SW 1271 (cell line): Measurements from ENCODE around the gene RAI1.
"Not testable (repeated sequence)": the region's sequence is repeated elsewhere in the genome, so short reads cannot be mapped to it uniquely, and the experiment has no call there.

Experiments
- DNase-seq, 2 experiments: peaks; one replicate each; lab custom pipeline; 2025; lab: John Stamatoyannopoulos, UW

The RAI1 gene

DNA sequence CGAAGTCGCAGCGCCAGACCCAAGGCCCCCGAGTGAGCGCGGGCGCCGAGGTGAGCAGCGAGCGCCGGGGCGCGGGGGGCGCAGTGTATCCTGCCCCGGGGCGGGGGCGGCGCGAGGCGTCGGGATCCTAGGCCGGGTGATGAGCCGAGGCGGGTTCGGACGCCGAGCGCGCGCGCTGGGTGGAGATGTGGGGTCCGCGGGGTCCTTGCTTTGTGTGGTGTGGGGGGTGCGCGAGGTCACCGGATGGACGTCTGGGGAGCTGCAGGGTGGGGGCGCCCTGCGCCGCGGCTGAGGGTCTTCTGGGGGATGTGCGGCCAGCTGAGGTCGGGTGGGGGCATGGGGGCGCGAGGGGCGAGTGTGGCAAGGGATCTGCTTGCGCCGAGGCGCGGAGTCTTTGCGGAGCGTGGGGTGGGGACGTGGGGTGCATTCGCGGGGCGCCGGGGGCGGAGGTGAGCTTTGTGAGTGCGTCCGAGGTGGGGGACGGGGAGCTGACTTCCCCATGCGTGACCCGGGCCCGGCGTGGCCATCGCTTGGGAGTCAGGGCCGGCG lies 560 bp downstream of the RAI1 start:
- DNase-seq: no peak

DNA sequence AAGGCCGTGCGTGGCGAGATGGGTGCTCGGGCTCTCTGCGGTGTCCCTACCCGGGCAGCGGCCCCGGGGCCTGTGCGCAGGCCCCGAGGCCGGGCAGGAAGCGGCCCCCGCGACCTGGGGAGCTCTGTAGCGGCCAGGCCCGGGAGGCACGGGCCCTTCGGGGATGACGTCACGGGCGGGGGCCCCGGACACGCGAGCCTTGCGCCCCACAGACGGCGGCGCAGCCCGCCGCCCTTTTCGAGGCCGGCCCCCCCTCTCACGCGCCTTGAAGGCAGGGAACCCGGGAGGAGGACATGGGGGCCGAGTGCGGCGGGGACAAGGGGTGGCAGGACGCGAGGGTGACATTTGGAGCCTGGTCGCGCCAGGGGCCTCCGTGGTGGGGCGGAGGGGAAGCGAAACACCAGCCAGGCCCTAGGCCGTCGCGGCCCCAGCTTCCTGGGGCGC lies 1.1 kb downstream of the RAI1 start:
- peak in 1 of 2 experiments; percentile 45 for DNase-seq

DNA sequence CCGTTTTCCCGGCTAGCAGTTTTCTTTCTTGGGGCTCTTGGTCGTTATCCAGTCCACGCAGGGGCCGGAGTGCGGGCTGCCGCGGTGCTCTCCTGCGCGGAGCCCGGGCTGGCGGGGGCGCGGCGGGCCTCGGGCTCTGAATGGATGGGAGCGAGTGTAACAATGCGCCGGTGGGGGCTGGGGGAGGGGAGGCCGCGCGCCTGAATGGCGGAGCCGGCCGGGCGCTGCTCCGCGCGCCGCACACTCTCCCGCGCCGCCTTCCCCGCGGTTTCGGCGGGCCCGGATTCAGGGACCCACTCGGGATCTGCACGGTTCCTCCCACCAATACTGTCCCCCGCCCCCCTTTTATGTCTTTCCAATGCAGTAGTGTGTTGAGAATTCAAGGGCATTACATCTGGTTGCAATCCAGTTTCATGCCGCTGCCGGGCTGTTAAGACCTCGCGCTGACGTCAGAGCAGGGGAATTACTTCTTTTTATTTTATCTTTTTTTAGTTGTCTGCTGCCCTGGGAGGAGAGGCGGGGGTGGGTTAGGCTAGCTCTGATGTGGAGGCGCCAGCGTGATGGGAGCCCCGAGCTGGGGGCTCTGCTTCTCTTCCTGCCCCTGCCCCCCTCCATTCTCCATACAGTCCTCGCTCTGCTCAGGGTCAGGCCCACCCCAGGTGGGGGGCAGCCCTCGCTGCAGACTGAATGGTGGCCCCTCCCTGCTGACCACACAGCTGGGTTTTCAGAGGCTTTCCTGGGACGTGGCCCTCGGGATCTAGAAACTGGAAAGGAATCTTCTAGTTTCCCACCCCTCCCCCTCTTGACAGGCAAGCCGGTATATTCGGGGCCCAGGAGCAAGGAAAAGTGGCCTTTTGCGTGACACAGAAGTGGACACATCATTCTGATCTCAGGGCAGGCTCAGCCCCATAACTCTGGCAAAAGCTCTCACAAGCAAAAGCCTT lies 1.8 kb downstream of the RAI1 start:
- peak in 1 of 2 experiments; percentile 71 for DNase-seq

DNA sequence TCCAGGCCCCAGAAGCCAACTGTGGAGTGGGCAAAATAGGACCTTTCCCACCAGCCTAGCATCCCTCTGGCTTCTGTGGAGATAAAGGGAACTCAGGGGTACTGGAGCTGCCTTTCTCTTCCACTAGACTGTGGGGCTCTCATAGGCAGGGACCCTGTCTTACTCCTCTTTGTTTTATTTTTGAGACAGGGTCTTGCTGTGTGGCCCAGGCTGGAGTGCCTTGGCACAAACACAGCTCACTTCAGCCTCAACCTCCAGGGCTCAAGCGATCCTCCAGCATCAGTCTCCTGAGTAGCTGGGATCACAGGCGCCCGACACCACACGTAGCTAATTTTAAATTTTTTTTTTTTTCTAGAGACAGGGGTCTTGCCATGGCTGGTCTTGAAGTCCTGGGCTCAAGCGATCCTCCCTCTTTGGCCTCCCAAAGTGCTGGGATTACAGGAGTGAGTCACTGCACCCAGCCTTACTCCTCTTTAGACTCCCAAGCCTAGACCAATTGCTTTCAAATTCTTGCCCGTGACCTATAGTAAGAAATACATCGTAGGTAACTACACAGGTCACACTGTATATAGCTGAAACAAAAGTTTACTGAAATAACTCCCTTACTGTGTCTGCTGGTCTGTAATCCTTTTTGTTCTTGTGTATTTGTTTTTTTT lies 2.6 kb downstream of the RAI1 start:
- DNase-seq: no peak

DNA sequence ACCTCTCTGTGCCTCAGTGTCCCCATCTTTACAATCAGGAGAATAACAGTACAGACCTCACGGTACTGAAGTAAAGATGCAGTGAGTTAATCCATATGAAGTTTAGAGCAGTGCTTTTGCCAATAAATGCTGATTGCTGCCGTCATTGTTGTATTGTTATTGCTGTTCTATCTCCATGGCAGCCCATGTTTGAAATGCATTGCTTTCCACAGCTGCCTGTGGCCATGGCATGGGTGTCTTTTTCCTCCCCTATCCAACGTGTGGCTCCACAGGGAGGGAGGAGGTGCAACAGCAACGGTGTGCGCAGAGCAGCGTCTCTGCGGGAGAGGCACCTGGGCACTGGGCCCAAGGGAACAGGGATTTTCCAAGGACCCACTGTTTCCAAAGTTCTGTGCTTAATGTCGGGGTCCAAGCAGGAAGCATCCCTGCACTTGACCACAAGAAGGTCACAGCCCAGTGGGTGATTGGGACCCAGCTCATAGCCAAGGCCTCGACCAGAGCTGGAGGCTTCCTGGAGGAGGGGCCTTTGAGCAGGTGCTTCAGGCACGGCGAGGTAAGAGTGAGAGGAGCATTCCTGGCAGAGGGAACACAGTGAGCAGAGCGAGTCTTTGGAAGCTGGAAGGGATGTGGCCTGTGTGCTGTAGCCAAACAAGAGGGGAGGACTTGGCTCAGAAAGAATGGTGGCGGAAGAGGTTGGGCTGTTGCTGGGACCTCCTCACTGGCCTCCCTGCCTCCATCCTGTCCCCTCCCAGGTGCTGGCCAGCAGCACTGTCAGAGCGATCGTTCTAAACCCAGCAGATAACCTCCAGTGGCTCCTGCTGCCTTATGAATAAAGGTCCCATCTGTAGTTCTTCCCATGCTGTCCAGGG lies 3.9 kb downstream of the RAI1 start:
- no peak for DNase-seq

DNA sequence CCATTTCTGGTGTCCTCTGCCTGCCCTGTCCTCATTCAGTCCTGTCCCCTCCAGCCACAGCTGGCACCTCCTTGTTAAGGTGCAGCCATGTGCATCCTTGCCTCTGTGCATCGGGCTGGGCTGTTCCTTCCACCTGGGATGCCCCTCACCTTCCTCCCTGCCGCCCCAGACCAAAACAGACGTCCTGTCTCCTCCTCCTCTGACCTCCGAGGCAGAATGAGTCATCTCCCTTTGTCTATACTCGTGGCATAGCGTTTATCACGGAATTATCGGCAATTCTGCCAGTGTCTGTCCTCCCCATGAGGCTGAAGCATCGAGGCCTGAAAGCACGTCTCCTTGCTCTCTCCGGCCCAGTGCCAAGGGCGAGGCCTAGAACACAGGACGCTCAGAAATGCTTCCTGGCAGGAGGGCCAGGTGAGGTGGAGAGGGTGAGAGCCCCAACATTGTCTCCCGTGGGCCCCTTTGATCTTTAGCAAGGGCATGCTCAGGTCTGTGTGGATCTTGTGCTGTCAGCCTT lies 4.6 kb downstream of the RAI1 start:
- DNase-seq: peak in 1 of 2 experiments; percentile 63

DNA sequence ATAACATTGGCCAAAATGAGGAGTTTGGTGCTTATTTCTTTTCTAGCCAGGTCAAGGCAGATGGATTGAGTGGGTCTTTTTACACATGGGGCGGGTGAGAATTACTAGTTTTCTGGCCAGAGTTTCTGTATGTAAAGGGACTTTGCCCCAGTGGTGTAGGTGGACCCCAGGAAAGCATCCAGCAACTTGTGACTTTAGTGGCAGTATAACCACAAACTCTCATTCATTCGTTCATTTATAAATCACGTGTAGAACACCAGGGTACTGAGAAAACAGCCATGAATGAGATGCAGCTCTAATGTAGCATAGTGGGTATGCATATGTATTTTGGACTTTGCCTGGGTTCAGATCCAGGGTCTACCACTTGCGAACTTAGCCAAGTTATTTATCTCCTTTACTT lies 8.1 kb downstream of the RAI1 start:
- no peak for DNase-seq

DNA sequence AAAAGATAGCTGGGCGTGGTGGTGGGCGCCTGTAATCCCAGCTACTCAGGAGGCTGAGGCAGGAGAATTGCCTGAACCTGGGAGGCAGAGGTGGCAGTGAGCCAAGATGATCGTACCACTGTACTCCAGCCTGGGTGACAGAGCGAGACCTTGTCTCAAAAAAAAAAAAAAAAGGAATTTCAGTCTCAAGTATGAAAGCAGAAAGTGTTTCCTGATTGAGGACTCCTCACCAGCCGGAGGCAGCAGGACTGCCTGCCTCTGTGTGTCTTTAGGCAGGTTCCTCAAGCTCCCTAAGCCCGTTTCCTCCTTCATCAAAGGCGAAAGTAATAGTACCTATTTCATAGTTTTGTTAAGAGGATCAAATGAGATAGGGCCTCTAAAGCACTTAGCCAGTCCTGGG lies 9.0 kb downstream of the RAI1 start:
- not testable (repeated sequence) for DNase-seq

DNA sequence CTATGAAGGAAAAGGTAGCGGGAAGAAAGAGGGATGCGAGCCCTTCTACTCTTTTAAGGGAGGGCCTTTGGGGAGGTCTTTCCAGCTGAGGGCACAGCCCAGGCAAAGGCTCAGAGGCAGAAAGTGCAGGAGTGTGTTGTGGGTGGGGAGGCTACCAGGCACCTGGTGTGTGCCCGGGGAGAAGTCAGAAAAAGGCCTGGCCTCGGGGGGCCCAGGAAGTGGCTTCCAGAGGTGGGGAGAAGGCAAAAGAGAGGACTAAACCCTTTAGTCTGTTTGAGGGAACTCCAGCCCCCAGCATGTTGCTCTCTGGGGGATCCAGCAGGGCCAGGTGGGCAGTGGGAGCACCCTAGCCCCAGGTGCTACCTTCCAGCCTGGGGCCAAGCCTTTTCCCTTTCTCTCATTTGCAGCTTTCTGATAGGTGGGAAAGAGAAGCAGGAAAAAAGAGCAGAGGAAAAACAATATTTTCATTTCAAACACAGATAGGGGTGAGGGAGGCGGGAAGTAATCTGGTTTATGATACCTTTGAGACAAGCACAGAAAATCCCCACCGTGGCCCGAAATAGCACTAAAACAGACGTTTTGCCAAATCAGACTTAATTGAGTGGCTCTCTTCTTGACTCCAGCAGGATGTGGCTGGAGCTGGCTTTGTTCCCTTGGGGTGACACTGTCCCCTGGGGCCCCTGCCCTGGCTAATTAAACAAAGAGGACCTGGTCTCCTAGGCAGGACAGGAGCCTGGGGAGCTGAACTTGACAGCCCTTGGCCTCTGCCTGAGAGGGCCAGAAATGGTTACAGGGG lies 10.4 kb downstream of the RAI1 start:
- DNase-seq: no peak

DNA sequence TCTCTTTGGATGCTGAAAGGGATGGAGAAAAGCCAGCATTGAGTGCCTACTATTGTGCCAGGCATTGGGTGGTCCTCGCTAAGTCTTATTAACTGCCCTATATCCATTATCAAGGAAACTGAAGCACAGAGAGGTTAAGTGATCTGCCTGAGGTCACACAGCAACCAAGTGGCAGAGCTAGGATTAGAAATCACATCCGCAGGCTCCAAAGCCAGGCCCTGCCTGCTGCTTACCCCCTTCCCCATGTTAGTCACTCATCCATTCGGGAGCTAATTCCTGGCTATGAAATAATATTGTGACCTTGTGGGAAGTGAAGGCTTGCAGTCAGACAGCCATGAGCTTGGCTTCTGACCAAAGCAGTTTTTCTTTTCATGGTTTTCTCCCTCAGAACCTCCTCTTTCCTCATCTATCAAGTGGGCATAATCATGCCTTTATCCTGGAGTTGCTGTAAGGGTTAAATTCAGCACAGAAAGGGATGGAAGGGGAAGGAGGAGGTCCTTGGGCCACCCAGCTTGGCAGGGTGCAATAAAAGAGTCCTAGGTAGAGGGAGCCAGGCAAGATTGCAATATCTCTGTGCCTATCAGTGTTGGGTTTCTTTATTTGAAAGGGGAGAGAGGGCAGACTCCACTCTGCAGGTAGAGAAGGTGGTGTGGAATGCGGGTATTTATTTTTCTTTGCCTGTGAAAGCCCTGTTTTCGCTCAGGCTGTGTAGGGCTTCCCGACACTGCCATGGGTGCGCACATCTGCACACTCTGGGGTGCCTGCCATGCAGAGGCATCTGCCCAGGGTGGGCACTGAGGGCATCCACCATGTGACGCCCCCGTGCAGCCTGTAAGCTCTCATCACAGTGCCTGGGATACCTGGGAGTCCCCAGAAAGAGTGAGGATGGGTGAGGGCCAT lies 11.3 kb downstream of the RAI1 start:
- peak in 1 of 2 experiments; percentile 60 for DNase-seq

DNA sequence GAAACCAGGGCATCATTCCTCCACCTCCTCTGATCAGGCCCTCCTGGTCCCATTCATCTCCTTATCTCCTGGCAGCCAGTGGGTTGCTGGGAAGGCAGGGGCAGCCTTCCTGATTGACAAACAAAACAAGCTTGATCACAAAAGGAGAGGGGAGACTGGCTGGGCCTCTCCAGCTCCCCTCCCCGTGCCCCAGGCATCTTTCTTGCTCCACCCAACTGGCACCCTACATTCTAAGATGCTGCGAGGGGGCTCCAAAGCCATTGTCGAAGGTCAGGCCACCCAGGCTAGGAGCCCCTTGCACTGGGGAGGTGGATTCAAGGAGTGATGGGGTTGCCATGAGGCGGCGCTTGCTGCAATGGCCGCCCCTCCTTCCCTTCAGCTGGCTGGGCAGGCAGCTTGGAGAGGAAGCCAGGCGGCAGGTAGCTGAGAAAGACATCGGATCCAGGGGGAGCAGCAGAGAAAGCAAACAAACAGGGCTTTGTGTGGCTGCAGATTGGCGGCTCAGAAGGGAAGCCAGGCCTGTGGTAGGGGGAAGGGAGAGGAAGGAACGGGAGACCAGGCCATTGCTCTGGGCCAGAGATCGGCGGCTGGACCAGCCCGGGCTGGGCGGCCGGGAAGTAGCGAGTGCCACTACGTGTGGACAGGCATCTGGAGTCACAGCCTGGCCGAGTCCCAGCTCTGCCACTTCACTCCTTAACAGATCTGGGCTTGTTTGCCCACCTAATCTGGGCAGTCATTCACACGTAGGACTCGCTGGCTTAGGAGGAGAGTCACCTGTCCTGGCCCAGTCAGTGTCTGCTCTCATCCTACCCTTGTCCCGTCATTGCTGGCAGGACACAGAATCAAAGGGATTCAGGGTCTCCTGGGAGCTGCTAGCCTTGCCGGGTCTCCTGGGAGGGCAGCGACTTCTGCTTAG lies 12.3 kb downstream of the RAI1 start:
- peak; percentile 36 to 65 for DNase-seq

DNA sequence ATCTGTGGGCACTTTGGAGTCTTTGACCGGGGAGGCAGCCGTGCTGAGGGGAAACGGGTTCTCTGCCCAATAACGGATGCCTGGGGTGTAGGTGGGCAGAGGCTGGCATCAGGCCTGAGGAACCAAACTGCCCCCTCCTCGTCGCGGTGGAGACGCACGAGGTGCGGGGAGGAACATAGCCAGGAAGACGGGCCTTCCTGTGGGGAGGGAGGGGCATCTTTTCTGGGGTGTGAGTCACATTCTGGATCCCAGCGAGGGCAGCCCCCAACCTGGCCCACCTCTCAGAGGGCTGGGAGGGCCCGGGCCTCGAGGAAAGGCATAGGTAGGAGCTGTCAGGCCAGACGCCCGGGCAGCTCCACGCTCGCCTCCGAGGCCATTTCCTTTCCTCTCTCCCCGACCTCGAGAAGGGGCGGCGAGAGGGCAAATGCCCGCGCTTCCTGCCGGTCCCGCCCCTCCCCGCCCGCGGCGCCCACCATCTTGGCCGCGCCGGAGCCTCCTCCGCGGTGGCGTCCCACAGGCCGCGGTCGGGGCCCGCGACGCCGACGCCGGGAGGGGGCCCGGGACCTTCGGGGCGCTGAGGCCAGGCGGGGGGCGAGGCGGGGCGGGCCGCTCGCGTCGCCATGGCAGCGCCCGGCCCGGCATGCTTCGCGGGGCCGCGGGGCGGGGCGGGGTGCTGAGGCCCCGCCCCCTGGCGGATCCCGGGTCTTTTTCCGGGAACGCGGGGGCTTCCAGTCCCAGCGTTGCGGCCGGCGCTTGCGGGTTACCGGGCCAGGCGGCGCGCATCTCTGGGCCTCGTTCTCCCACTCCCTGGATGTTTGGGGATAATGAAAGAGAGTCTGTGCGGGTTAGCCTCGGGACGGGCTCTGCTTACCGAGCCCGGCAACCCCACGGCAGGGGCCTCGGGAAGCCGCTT lies 13.2 kb downstream of the RAI1 start:
- peak; percentile 78 to 79 for DNase-seq

DNA sequence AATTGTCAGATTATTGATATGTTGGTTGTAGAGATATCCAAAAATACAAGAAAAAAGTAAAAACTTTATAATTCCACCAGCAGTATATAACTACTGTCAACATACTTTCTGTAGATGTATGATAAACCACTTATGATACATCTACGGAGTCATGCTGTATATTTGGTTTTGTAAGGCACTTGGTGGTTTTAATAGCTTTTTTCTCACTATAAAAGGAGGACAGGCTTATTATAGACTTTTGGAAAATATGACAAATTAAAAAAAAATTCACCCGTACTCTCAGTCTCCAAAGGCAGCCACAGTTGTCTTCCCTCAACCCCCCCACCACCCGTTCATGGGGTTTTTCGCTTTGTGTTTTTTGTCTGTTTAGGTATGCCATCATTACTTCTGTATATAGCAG lies 14.8 kb downstream of the RAI1 start:
- no peak for DNase-seq

DNA sequence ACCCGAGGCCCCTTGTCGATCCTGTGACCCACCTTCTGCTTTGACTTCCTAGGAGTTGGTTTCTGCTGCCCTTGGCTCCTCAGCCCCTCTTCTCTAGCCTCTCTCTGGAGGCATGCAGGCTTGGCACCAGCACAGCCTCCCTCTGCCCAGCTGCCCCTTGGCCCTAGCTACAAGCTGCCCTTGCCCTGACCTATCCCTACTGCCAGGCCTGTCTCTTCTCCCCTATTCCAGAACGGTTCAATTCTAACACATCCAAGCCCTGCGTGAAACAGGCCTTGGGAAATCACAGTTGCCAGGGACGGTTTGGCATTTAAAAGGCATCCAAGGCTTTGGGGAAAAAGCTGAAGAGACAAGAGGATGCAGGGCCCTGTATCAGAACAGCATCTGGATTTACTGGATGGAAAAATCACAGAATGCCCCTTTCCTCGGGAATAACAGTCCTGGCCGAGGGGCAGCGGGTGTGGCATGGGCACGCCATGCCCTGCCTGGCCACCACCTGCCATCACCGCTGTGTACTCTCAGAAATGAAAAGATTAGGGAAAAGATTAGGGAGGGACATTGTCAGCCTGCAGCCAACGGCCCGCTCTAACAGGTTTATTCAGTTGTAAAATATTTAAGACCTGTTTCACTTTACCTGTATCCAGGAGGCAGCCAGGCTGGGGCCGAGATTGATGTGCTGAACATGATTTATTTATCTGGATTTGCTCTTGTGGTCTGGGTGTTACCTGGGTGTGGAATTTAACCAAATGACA lies 15.8 kb downstream of the RAI1 start:
- DNase-seq: no peak

DNA sequence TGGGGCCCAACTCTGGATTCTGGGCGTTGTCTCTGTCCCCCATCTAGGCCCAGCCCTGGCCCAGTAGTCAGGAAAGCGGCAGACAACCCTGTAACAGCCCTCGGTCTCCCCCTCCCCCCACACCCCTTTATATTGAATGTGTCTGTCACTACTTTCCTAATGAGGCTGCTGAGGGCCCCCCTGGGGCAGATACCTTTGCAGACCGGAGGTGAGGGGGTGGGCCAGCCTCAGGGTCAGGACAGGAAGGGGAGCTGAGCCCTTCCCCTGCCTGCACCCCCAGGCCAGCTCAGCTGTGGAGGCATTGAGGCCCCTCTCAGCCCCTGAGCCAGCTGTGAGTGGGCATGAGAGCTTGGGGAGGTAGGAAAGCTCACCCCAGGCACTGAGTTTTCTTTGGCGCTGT lies 17.1 kb downstream of the RAI1 start:
- DNase-seq: no peak

DNA sequence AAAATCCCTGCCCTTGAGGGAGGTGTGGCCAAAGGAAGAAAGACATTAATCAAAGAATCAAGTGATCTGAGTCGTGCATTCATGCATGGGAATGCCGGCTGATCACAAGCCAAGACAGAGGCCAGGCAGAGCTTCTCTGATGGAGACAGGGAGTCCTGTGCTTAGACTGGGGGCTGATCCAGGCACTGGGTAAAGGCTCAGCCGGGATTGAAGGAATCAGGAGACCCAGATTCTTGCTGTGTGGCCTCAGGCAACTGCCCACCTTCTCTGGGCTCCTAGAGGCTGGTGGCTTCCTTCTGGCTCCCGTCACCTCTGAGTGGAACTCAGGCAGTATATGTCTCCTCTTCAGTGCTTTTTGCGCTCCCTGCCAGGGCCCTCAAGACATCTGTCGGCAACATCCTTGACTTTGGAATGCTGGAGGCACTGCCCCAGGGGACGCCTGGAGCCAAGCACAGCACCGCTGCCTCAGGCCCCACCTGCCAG lies 17.7 kb downstream of the RAI1 start:
- no peak for DNase-seq

DNA sequence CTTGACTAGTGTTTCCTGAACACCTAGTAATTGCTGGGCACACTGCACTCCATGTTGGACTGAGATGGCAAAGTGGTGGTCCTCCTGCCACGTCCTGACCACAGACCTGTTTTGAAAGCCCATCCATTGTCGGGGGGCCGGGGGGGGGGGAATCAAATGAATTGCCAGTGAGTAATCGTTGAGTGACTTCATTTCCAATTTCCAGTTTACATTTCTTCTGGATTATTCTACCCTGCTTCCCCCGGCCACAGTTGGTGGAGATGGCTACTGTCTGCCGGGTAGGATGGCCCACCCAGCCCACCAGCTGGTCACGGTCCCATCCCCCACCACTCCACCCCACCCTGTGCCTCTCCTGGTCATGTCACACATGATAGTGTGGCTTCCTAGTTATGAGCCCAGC lies 18.2 kb downstream of the RAI1 start:
- no peak for DNase-seq
